Measurements from ENCODE around the gene GCGR. TPM values are rescaled to one million over a fixed set of nuclear protein-coding genes. Genes with fewer than 3 reads are reported as not detected.

Gene GCGR
- polyA plus RNA-seq, 1 donor from 2014 or later = not detected

DNA sequence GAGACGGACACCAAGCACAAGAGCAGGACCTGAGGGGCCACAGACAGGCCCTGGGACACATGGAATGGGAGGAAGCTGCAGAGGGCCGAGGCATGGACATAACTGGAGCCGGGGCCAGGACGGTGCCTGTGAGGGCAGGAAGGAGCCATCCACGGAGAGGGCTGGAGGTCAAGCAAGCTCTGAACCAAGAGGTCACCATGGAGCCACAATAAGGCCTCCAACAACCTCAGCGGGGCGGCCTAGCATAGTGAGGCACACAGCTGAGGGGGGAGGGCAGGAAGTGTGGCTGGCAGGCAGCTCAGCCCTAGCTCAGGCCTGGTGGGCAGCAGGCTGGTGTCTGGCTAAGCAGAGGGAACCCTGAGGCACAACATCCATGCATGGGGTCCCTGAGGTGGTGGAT is 24.7 kb downstream of the GCGR start:
- Histone ChIP-seq H3K79me2 (replicated peaks; ENCODE audit: insufficient read depth, low read length) (peaks cover 25% of the 10 kb centered on the region), H3K36me3 (ENCODE audit: insufficient read depth, low read length) (no peaks in the 10 kb centered on the region), H2AFZ (ENCODE audit: low read depth, low read length) (no peak overlapping the region), H3K9me3 (ENCODE audit: low read length) (no peaks in the 10 kb centered on the region), H4K20me1 (ENCODE audit: insufficient read depth) (peaks cover 13% of the 10 kb centered on the region), H3K4me2 (ENCODE audit: low read length) (no peak overlapping the region), H3F3A (ENCODE audit: insufficient read depth, low read length, poor library complexity, severe bottlenecking) (no peaks in the 10 kb centered on the region), H3K9me2 (ENCODE audit: insufficient read depth, low read length) (no peaks in the 10 kb centered on the region), H3K27ac (ENCODE audit: low read length) (no peak overlapping the region), H3K27me3 (ENCODE audit: insufficient read depth, low read depth, low read length) (no peaks in the 10 kb centered on the region), H3K4me3 (ENCODE audit: low read length) (no peak overlapping the region), H3K9ac (ENCODE audit: low read length) (no peak overlapping the region)
- TF ChIP-seq POLR2AphosphoS5 (IDR thresholded peaks at IDR 0.05) = no peak
- TF ChIP-seq, protein P1, sequence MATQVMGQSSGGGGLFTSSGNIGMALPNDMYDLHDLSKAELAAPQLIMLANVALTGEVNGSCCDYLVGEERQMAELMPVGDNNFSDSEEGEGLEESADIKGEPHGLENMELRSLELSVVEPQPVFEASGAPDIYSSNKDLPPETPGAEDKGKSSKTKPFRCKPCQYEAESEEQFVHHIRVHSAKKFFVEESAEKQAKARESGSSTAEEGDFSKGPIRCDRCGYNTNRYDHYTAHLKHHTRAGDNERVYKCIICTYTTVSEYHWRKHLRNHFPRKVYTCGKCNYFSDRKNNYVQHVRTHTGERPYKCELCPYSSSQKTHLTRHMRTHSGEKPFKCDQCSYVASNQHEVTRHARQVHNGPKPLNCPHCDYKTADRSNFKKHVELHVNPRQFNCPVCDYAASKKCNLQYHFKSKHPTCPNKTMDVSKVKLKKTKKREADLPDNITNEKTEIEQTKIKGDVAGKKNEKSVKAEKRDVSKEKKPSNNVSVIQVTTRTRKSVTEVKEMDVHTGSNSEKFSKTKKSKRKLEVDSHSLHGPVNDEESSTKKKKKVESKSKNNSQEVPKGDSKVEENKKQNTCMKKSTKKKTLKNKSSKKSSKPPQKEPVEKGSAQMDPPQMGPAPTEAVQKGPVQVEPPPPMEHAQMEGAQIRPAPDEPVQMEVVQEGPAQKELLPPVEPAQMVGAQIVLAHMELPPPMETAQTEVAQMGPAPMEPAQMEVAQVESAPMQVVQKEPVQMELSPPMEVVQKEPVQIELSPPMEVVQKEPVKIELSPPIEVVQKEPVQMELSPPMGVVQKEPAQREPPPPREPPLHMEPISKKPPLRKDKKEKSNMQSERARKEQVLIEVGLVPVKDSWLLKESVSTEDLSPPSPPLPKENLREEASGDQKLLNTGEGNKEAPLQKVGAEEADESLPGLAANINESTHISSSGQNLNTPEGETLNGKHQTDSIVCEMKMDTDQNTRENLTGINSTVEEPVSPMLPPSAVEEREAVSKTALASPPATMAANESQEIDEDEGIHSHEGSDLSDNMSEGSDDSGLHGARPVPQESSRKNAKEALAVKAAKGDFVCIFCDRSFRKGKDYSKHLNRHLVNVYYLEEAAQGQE (IDR thresholded peaks at IDR 0.05; ENCODE audit: borderline replicate concordance) = no peak
- no peak for TF ChIP-seq SMC3 (conservative IDR thresholded peaks at IDR 0.05; ENCODE audit: poor library complexity)
- TF ChIP-seq EZH2 (IDR thresholded peaks at IDR 0.05; ENCODE audit: borderline replicate concordance, insufficient read depth, low read length, poor library complexity, severe bottlenecking) = no peak
- TF ChIP-seq, protein P2, sequence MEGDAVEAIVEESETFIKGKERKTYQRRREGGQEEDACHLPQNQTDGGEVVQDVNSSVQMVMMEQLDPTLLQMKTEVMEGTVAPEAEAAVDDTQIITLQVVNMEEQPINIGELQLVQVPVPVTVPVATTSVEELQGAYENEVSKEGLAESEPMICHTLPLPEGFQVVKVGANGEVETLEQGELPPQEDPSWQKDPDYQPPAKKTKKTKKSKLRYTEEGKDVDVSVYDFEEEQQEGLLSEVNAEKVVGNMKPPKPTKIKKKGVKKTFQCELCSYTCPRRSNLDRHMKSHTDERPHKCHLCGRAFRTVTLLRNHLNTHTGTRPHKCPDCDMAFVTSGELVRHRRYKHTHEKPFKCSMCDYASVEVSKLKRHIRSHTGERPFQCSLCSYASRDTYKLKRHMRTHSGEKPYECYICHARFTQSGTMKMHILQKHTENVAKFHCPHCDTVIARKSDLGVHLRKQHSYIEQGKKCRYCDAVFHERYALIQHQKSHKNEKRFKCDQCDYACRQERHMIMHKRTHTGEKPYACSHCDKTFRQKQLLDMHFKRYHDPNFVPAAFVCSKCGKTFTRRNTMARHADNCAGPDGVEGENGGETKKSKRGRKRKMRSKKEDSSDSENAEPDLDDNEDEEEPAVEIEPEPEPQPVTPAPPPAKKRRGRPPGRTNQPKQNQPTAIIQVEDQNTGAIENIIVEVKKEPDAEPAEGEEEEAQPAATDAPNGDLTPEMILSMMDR (IDR thresholded peaks at IDR 0.05; ENCODE audit: poor library complexity, severe bottlenecking) = no peak
- TF ChIP-seq MXI1 (conservative IDR thresholded peaks at IDR 0.05; ENCODE audit: poor library complexity, severe bottlenecking) = no peak
- TF ChIP-seq RAD21 (conservative IDR thresholded peaks at IDR 0.05) = no peak
- TF ChIP-seq TAF1 (IDR thresholded peaks at IDR 0.05; ENCODE audit: low read depth) = no peak
- no peak for TF ChIP-seq EP300 (conservative IDR thresholded peaks at IDR 0.05; ENCODE audit: poor library complexity, severe bottlenecking)

DNA sequence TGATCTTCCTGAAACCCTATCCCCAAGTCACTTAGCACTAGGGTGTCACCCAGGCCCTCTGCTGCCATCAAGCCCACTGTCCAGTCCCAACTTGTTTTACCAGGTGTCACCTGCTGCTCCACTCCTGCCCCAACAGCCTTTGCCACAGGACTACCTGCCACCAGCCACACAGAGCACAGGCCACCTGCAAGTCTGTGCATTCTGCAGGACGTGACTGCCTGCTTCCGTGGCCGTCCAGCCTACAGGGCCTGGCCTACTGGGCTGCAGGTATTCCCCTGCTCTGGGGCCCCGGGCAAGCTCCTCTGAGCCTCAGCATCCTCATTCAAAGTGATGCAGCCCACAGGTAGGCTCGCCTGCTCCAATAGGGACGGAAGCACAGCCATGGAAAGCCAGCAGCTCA is 25.9 kb downstream of the GCGR start:
- H3K79me2 ChIP-seq (replicated peaks; ENCODE audit: insufficient read depth, low read length) = peaks cover 29% of the 10 kb centered on the region
- H3K36me3 ChIP-seq (ENCODE audit: insufficient read depth, low read length) = no peaks in the 10 kb centered on the region
- no peak overlapping the region for H3K4me3 ChIP-seq (ENCODE audit: low read length)
- no peak overlapping the region for H3K4me2 ChIP-seq (ENCODE audit: low read length)
- TF ChIP-seq SMC3 (conservative IDR thresholded peaks at IDR 0.05; ENCODE audit: poor library complexity) (no peak), TAF1 (IDR thresholded peaks at IDR 0.05; ENCODE audit: low read depth) (no peak), EP300 (conservative IDR thresholded peaks at IDR 0.05; ENCODE audit: poor library complexity, severe bottlenecking) (no peak), EZH2 (IDR thresholded peaks at IDR 0.05; ENCODE audit: borderline replicate concordance, insufficient read depth, low read length, poor library complexity, severe bottlenecking) (no peak), POLR2AphosphoS5 (IDR thresholded peaks at IDR 0.05) (no peak), RAD21 (conservative IDR thresholded peaks at IDR 0.05) (no peak), MXI1 (conservative IDR thresholded peaks at IDR 0.05; ENCODE audit: poor library complexity, severe bottlenecking) (no peak)
- TF ChIP-seq, protein P2 (IDR thresholded peaks at IDR 0.05; ENCODE audit: poor library complexity, severe bottlenecking) = no peak
- TF ChIP-seq, protein P1 (IDR thresholded peaks at IDR 0.05; ENCODE audit: borderline replicate concordance) = no peak
- peaks cover 13% of the 10 kb centered on the region for H4K20me1 ChIP-seq (ENCODE audit: insufficient read depth)
- no peak overlapping the region for H3K9ac ChIP-seq (ENCODE audit: low read length)
- H3K9me3 ChIP-seq (ENCODE audit: low read length) = no peaks in the 10 kb centered on the region
- H2AFZ ChIP-seq (ENCODE audit: low read depth, low read length) = no peak overlapping the region
- no peaks in the 10 kb centered on the region for H3K27me3 ChIP-seq (ENCODE audit: insufficient read depth, low read depth, low read length)
- H3F3A ChIP-seq (ENCODE audit: insufficient read depth, low read length, poor library complexity, severe bottlenecking) = no peaks in the 10 kb centered on the region
- H3K9me2 ChIP-seq (ENCODE audit: insufficient read depth, low read length) = no peaks in the 10 kb centered on the region
- no peak overlapping the region for H3K27ac ChIP-seq (ENCODE audit: low read length)
